Stimulated activated CD8-positive, alpha-beta memory T cell treated with anti-CD3 and anti-CD28 coated beads, Interleukin-15, amount 100 ng/mL, for 1 hour (primary cell): ENCODE data around the gene HDGF.
A peak's percentile ranks its signal among the peaks of the same experiment; 100 is the strongest.
"Not testable (repeated sequence)": the region's sequence is repeated elsewhere in the genome, so short reads cannot be mapped to it uniquely, and the experiment has no call there.

Source experiments
- DNase-seq: peaks from one replicate; pipeline ENCODE4 v3.0.0-alpha.2; 2020; ENCODE audit warnings: low read depth

HDGF gene

GRCh38 chr1:156767101-156767878 is 15.8 kb upstream of the HDGF start, which contains the start of gene PRCC:
Gene PRCC, plus strand, starts transcription at chr1:156767535. Its CDS starts 237 bp downstream, at chr1:156767772.
- DNase-seq, result peak; percentile 93

- DNase-seq, result no peak
These were observed 15.0 kb upstream of the HDGF start for GRCh38 chr1:156766298-156767100.

- no peak for DNase-seq
These were observed 14.2 kb upstream of the HDGF start for GRCh38 chr1:156765666-156766065.

GRCh38 chr1:156765136-156765535 is 13.7 kb upstream of the HDGF start:
- DNase-seq, result not testable (repeated sequence)

- DNase-seq, result no peak
These were observed 9.3 kb upstream of the HDGF start for GRCh38 chr1:156760796-156761104.

- no peak for DNase-seq
These were observed 8.8 kb upstream of the HDGF start for GRCh38 chr1:156760092-156760795.

GRCh38 chr1:156757572-156758253 is 6.2 kb upstream of the HDGF start:
- not testable (repeated sequence) for DNase-seq

- no peak for DNase-seq
These were observed 4.9 kb upstream of the HDGF start for GRCh38 chr1:156756355-156756754.

GRCh38 chr1:156755527-156755950 is 4.1 kb upstream of the HDGF start:
- DNase-seq, result no peak

- DNase-seq, result no peak
These were observed 2.7 kb upstream of the HDGF start for GRCh38 chr1:156754219-156754618.

GRCh38 chr1:156752843-156753482 is 1.5 kb upstream of the HDGF start:
- DNase-seq, result no peak

- DNase-seq, result peak; percentile 95
These were observed 444 bp upstream of the HDGF start for GRCh38 chr1:156751757-156752481.

GRCh38 chr1:156750711-156751450 is 594 bp downstream of the HDGF start:
- DNase-seq, result no peak

- DNase-seq, result no peak
These were observed 1.2 kb downstream of the HDGF start for GRCh38 chr1:156750191-156750672.

- no peak for DNase-seq
These were observed 1.9 kb downstream of the HDGF start for GRCh38 chr1:156749419-156750118.

- DNase-seq, result no peak
These were observed 2.6 kb downstream of the HDGF start for GRCh38 chr1:156748670-156749418.

- DNase-seq, result no peak
These were observed 3.5 kb downstream of the HDGF start for GRCh38 chr1:156747742-156748669.
